ENCODE measurements around the gene METTL15.

DNA sequence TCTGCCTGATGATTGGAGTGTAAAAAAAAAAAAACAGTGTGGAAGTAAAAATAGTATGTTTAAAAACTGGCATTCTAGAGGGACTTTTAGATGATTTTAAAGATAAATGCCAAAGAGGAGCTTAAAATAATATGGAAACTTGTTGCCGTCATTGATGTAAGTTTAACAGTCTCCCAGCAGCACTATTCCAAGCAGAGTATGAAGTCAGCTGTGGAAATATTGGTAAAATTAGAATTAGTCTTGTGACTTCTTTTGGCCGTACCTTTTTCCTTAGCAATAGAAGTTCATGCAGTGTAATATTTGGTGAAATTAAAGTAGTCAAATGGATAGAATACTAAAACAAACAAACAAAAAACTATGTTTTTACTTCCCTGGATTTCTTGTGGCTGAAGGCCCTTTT is 134.9 kb downstream of the METTL15 start:
- TF ChIP-seq CTCF (IDR thresholded peaks at IDR 0.05; ENCODE audit: poor library complexity), result no peak
- no peak for TF ChIP-seq EZH2 (IDR thresholded peaks at IDR 0.05; ENCODE audit: borderline replicate concordance)

All from hepatocyte (in vitro differentiated cells).